H1 (cell line): ENCODE results near the gene SFTPB. TPM values are rescaled to one million over a fixed set of nuclear protein-coding genes. Genes with fewer than 3 reads are reported as not detected.
"Not testable (repeated sequence)": the region's sequence is repeated elsewhere in the genome, so short reads cannot be mapped to it uniquely, and the experiment has no call there.

Experiments
- CTCF ChIA-PET: fragments of 300-600 bp; sonication (Branson Sonifier 250); formaldehyde crosslinking; loops from one replicate; lab custom pipeline; 2021; ENCODE audit not compliant: partially characterized antibody; lab: Charles Lee
- POLR2A ChIA-PET: fragments of 300-600 bp; sonication (Branson Sonifier 250); formaldehyde crosslinking; loops from one replicate; lab custom pipeline; 2021; ENCODE audit warnings: inconsistent platforms; ENCODE audit not compliant: partially characterized antibody; lab: Charles Lee
- DNase-seq, 2 experiments: peaks; one replicate each; pipeline versions ENCODE4 v3.0.0 to v3.0.0-alpha.2; 2010 to 2022; ENCODE audit warnings: low spot score in 2 of 2, low read depth in 1 of 2, mixed read lengths in 1 of 2
- FAIRE-seq: peaks from 2 replicates; lab custom pipeline; 2011; peaks lifted over from hg19 to GRCh38; lab: Jason Lieb, UNC
- H2AFZ ChIP-seq: 2 replicates; pipeline ENCODE4 v1.8.1; 2012; ENCODE audit warnings: low read length, inconsistent platforms
- H2AK5ac ChIP-seq: 2 replicates; pipeline ENCODE4 v1.6.1; 2013; ENCODE audit warnings: low read depth, low read length
- H2BK120ac ChIP-seq: replicated peaks from 2 replicates; pipeline ENCODE3; 2013; ENCODE audit warnings: low read depth, low read length, inconsistent platforms
- H2BK12ac ChIP-seq: 2 replicates; pipeline ENCODE4 v1.6.1; 2013; ENCODE audit warnings: low read depth, low read length
- H2BK15ac ChIP-seq: 2 replicates; pipeline ENCODE4 v1.6.1; 2013; ENCODE audit warnings: low read length
- H2BK20ac ChIP-seq: 2 replicates; pipeline ENCODE4 v1.6.1; 2013; ENCODE audit warnings: low read length
- H2BK5ac ChIP-seq: 2 replicates; pipeline ENCODE4 v1.6.1; 2013; ENCODE audit warnings: low read depth, low read length
- H3K14ac ChIP-seq: 2 replicates; pipeline ENCODE4 v1.6.1; 2013; ENCODE audit warnings: inconsistent platforms; ENCODE audit not compliant: insufficient read length
- H3K18ac ChIP-seq: 2 replicates; pipeline ENCODE4 v1.6.1; 2013; ENCODE audit warnings: low read length; ENCODE audit errors: extremely low read depth
- H3K23ac ChIP-seq: 2 replicates; pipeline ENCODE4 v1.6.1; 2013; ENCODE audit warnings: inconsistent platforms; ENCODE audit not compliant: insufficient read length
- H3K23me2 ChIP-seq: 2 replicates; pipeline ENCODE4 v1.6.1; 2013; ENCODE audit warnings: low read depth, low read length
- H3K27ac ChIP-seq: 2 replicates; pipeline ENCODE4 v1.6.1; 2011; ENCODE audit warnings: low read depth, low read length, inconsistent platforms
- H3K27me3 ChIP-seq, 4 experiments: replicated peaks in 1 of 4; 1 replicate in 1 of 4; 2 replicates in 3 of 4; pipeline versions ENCODE4 v1.6.1 to v1.8.1; 2011 to 2013; ENCODE audit warnings: low read length in 3 of 4, mild to moderate bottlenecking in 3 of 4, inconsistent platforms in 2 of 4, mixed read lengths in 2 of 4, moderate library complexity in 1 of 4; ENCODE audit not compliant: control insufficient read depth in 3 of 4, insufficient read depth in 3 of 4; ENCODE audit errors: extremely low read depth in 1 of 4
- H3K36me3 ChIP-seq, 4 experiments: 2 replicates each; pipeline versions ENCODE4 v1.6.1 to v1.8.1; 2011 to 2013; ENCODE audit warnings: mild to moderate bottlenecking in 4 of 4, low read length in 3 of 4, moderate library complexity in 2 of 4, control low read depth in 1 of 4, inconsistent platforms in 1 of 4; ENCODE audit not compliant: insufficient read depth in 4 of 4, control insufficient read depth in 2 of 4
- H3K4ac ChIP-seq: replicated peaks from 2 replicates; pipeline ENCODE3; 2013; ENCODE audit warnings: low read length, low read depth, mixed read lengths, inconsistent platforms; ENCODE audit not compliant: insufficient read length
- H3K4me1 ChIP-seq, 4 experiments: replicated peaks in 1 of 4; 1 replicate in 1 of 4; 2 replicates in 3 of 4; pipeline versions ENCODE4 v1.6.1 to v1.8.1; 2011 to 2013; ENCODE audit warnings: low read length in 3 of 4, inconsistent platforms in 2 of 4, mixed read lengths in 1 of 4; ENCODE audit not compliant: insufficient read depth in 4 of 4, control insufficient read depth in 3 of 4
- H3K4me2 ChIP-seq, 2 experiments: 2 replicates each; pipeline versions ENCODE4 v1.6.1 to v1.8.1; 2011 to 2013; ENCODE audit warnings: low read depth in 2 of 2, low read length in 2 of 2, control low read depth in 1 of 2, inconsistent platforms in 1 of 2, mild to moderate bottlenecking in 1 of 2; ENCODE audit not compliant: insufficient read depth in 1 of 2
- H3K4me3 ChIP-seq, 4 experiments: fragments of 200-600, 300-600 bp in 1 of 4; sonication (generic), shearing (Covaris generic), sonication (Bioruptor Twin) in 1 of 4; 2 replicates each; pipeline versions ENCODE4 v1.5.1 to v1.8.1; 2011 to 2016; ENCODE audit warnings: low read length in 4 of 4, low read depth in 3 of 4, control low read depth in 2 of 4, inconsistent platforms in 2 of 4, mild to moderate bottlenecking in 2 of 4, mixed read lengths in 1 of 4, moderate library complexity in 1 of 4; ENCODE audit not compliant: insufficient read depth in 2 of 4; ENCODE audit errors: extremely low read depth in 1 of 4
- H3K56ac ChIP-seq: replicated peaks from 2 replicates; pipeline ENCODE3; 2013; ENCODE audit warnings: low read depth, mild to moderate bottlenecking, mixed read lengths, low read length, inconsistent platforms; ENCODE audit not compliant: insufficient read length
- H3K79me1 ChIP-seq: 2 replicates; pipeline ENCODE4 v1.6.1; 2013; ENCODE audit warnings: low read depth, low read length, control low read depth
- H3K79me2 ChIP-seq, 2 experiments: 2 replicates each; pipeline versions ENCODE4 v1.6.1 to v1.8.1; 2012 to 2013; ENCODE audit warnings: low read length in 2 of 2, mild to moderate bottlenecking in 2 of 2, inconsistent platforms in 1 of 2; ENCODE audit not compliant: insufficient read depth in 2 of 2, control insufficient read depth in 1 of 2
- H3K9ac ChIP-seq, 4 experiments: replicated peaks in 1 of 4; 1 replicate in 1 of 4; 2 replicates in 3 of 4; pipeline versions ENCODE4 v1.6.1 to v1.8.1; 2011 to 2013; ENCODE audit warnings: low read depth in 3 of 4, low read length in 3 of 4, control low read depth in 2 of 4, mild to moderate bottlenecking in 2 of 4, moderate library complexity in 2 of 4, inconsistent platforms in 1 of 4; ENCODE audit errors: extremely low read depth in 1 of 4
- H3K9me3 ChIP-seq, 2 experiments: 2 replicates each; pipeline versions ENCODE4 v1.6.1 to v1.8.1; 2012 to 2013; ENCODE audit warnings: mild to moderate bottlenecking in 2 of 2, moderate library complexity in 2 of 2, control low read depth in 1 of 2, inconsistent platforms in 1 of 2, low read depth in 1 of 2, low read length in 1 of 2, mixed read lengths in 1 of 2; ENCODE audit not compliant: insufficient read depth in 2 of 2
- H4K20me1 ChIP-seq, 2 experiments: replicated peaks in 1 of 2; 2 replicates each; pipeline versions ENCODE3 to v1.8.1; 2011 to 2013; ENCODE audit warnings: inconsistent platforms in 2 of 2, low read length in 2 of 2, mild to moderate bottlenecking in 1 of 2; ENCODE audit not compliant: insufficient read depth in 2 of 2, control insufficient read depth in 1 of 2
- H4K5ac ChIP-seq: 2 replicates; pipeline ENCODE4 v1.6.1; 2013; ENCODE audit warnings: low read length, low read depth, mixed read lengths, inconsistent platforms; ENCODE audit not compliant: insufficient read length
- H4K8ac ChIP-seq: 2 replicates; pipeline ENCODE4 v1.8.0; 2013; ENCODE audit warnings: mild to moderate bottlenecking, moderate library complexity, low read length, inconsistent platforms; ENCODE audit not compliant: insufficient read depth; ENCODE audit errors: extremely low read depth
- H4K91ac ChIP-seq: replicated peaks from 2 replicates; pipeline ENCODE3; 2013; ENCODE audit warnings: low read length, mixed read lengths, inconsistent platforms; ENCODE audit not compliant: insufficient read length
- WGBS, 2 experiments: shearing (Covaris generic) in 1 of 2; methylation state at CpG; one replicate each; pipeline versions ENCODE4 v1.1.6 to v1.1.7; 2013 to 2015; ENCODE audit warnings: low lambda C conversion rate in 2 of 2, mixed read lengths in 2 of 2, inconsistent platforms in 1 of 2, low coverage in 1 of 2, missing lambda C conversion rate in 1 of 2; ENCODE audit not compliant: insufficient replicate concordance in 2 of 2, insufficient coverage in 1 of 2, insufficient read length in 1 of 2; ENCODE audit errors: extremely low coverage in 1 of 2, missing lambda C conversion rate in 1 of 2; 5-methylcytosine and 5-hydroxymethylcytosine counted together
- polyA plus RNA-seq, 7 experiments: library from polyadenylated mRNA; depleted of rRNA in 3 of 7; stranded (reverse) in 5 of 7; unstranded in 2 of 7; fragments of >200 nt in 5 of 7; fragments of 200-250 nt in 2 of 7; gene quantifications; 1 replicate in 5 of 7; 2 replicates in 1 of 7; 4 replicates in 1 of 7; pipeline versions ENCODE4 v1.2.1 to v1.2.3, GENCODE V29; 2011 to 2013; ENCODE audit warnings: missing spikeins in 2 of 7, mixed read lengths in 2 of 7
- total RNA-seq: library from RNA; stranded (reverse); fragmentation: NEBNext Ultra II Directional; extraction: Animal tissue kit (Norgen Biotek cat#: 25700); gene quantifications from 2 replicates; pipeline ENCODE4 v1.2.1, GENCODE V29; 2021

The SFTPB gene
- total and polyA plus RNA-seq, 2 of the 8 experiments (the other 6 are each of a cell fraction or from before 2014, with no cell fraction given), result not detected

DNA sequence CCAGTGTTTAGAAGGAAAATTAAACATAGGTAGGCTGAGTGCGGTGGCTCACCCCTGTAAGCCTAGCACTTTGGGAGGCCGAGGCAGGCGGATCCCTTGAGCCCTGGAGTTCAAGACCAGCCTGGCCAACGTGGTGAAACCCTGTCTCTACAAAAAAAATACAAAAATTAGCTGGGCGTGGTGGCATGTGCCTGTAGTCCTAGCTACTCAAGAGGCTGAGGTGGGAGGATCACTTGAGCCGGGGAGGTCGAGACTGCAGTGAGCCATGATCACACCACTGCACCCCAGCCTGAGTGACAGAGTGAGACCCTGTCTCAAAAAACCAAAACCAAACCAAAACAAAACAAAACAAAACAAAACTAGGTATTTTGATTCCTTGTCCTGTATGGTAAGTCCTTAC, 46.4 kb upstream of the SFTPB start:
- H3K23ac ChIP-seq, H3K56ac ChIP-seq, DNase-seq, H2BK15ac ChIP-seq, H2BK20ac ChIP-seq, H2BK120ac ChIP-seq, H2AK5ac ChIP-seq, H3K4ac ChIP-seq, H3K4me1 ChIP-seq, H2BK12ac ChIP-seq, H2AFZ ChIP-seq, H4K8ac ChIP-seq, H4K91ac ChIP-seq, H4K20me1 ChIP-seq, H3K14ac ChIP-seq, POLR2A ChIA-PET, H3K27me3 ChIP-seq, H3K36me3 ChIP-seq, H3K9me3 ChIP-seq, H3K18ac ChIP-seq, H2BK5ac ChIP-seq, FAIRE-seq, H3K9ac ChIP-seq, H3K79me2 ChIP-seq, H3K4me3 ChIP-seq, H3K27ac ChIP-seq, H4K5ac ChIP-seq, H3K4me2 ChIP-seq, H3K23me2 ChIP-seq, H3K79me1 ChIP-seq: not testable (repeated sequence)
- CTCF ChIA-PET, result interaction anchor here (0.7 to 3.1 kb wide), 5 partner anchors 8 to 99 kb away, joined by 3 to 12 read pairs (median 4); partner anchors contain the start of gene GNLY
- 85% methylated on average over 7 of the region's 7 CpGs; no CpG with 5 or more reads in 1 of the 2 experiments for WGBS, 2 experiments
